Measurements from ENCODE around the gene NAA40. TPM values are rescaled to one million over a fixed set of nuclear protein-coding genes. Genes with fewer than 3 reads are reported as not detected.

NAA40 gene
- total and polyA plus RNA-seq, 2 of the 4 experiments (the other 2 are of a cell fraction): 15.2 to 24.7 TPM

GRCh38 chr11:63952570-63952969 is 13.8 kb downstream of the NAA40 start (continued):
- TF ChIP-seq FOS (IDR thresholded peaks at IDR 0.05; ENCODE audit: low read depth, low read length) (no peak), MAZ (IDR thresholded peaks at IDR 0.05; ENCODE audit: borderline replicate concordance, low read depth, low read length) (no peak)

- H4K5ac ChIP-seq (ENCODE audit: low read depth, low read length): no peak overlapping the region
- H2AK9ac ChIP-seq (replicated peaks; ENCODE audit: low read depth, low read length, poor library complexity): no peak overlapping the region
- H3K9me1 ChIP-seq (ENCODE audit: insufficient read depth, low read length): no peaks in the 10 kb centered on the region; the same call in 1 of the 2 replicates
- no peak overlapping the region for H3K4ac ChIP-seq (ENCODE audit: low read depth, low read length)
- ChIA-PET POLR2A (ENCODE audit: unreplicated experiment) (no interaction called here), CTCF (no interaction called here)
- no peak overlapping the region for H2AFZ ChIP-seq (replicated peaks; ENCODE audit: low read length, poor library complexity)
- no peak overlapping the region for H3K14ac ChIP-seq (replicated peaks; ENCODE audit: low read depth, low read length)
- H2BK20ac ChIP-seq (ENCODE audit: low read depth, low read length): no peak overlapping the region
- no peaks in the 10 kb centered on the region for H4K20me1 ChIP-seq (ENCODE audit: insufficient read depth, low read length)
- H3K56ac ChIP-seq (ENCODE audit: extremely low read depth, insufficient read depth, low read length): no peak overlapping the region
- H3K36me3 ChIP-seq (ENCODE audit: control insufficient read depth, insufficient read depth, low read length): peaks cover 28% of the 10 kb centered on the region
- no peak overlapping the region for H3K27ac ChIP-seq (ENCODE audit: insufficient read depth, low read length)
- no peak overlapping the region for H4K8ac ChIP-seq (ENCODE audit: low read depth in 2 of 2, low read length in 2 of 2)
- WGBS, 2 experiments (ENCODE audit: extremely low coverage in 2 of 2, insufficient read length in 1 of 2): 100% methylated on average over 1 of the region's 5 CpGs; no CpG with 5 or more reads in 1 of the 2 experiments
- no peak overlapping the region for H3K18ac ChIP-seq (ENCODE audit: low read depth, low read length)
- H3K23ac ChIP-seq (ENCODE audit: low read depth, low read length): no peak overlapping the region
- H3K9ac ChIP-seq (ENCODE audit: low read depth, low read length): no peak overlapping the region
- no peaks in the 10 kb centered on the region for H3K27me3 ChIP-seq (ENCODE audit: control insufficient read depth, insufficient read depth, low read length)
- intact Hi-C loops (cut with micrococcal nuclease): no loop called here
- in situ Hi-C loops (cut with MboI; ENCODE audit: low sequenced_read_pairs): no loop called here
- H2BK120ac ChIP-seq (ENCODE audit: low read depth, low read length): no peak overlapping the region
- H2BK5ac ChIP-seq (ENCODE audit: low read depth, low read length, poor library complexity, severe bottlenecking): no peak overlapping the region
- DNase-seq (no peak), ATAC-seq (ENCODE audit: low read depth) (no peak)
- H2AK5ac ChIP-seq (ENCODE audit: low read depth, low read length): no peak overlapping the region
- no peak overlapping the region for H3K4me2 ChIP-seq (ENCODE audit: low read depth, low read length)
- H3K9me3 ChIP-seq (ENCODE audit: control insufficient read depth, insufficient read depth, low read length): no peaks in the 10 kb centered on the region
- no TSS peak for BruUV-seq (replicated peaks)
- no peaks in the 10 kb centered on the region for H3K79me1 ChIP-seq (ENCODE audit: low read depth in 1 of 2, low read length in 2 of 2)
- dilution Hi-C loops (cut with HindIII; ENCODE audit: low sequenced_read_pairs, unreplicated experiment): no loop called here
- no peak overlapping the region for H2BK15ac ChIP-seq (ENCODE audit: low read depth, low read length)
- no peak overlapping the region for H4K91ac ChIP-seq (ENCODE audit: insufficient read depth, low read depth, low read length)
- H3K4me1 ChIP-seq (ENCODE audit: control insufficient read depth, insufficient read depth, low read length): peaks cover 7% of the 10 kb centered on the region; the same call in 1 of the 2 replicates
- H3K4me3 ChIP-seq (ENCODE audit: insufficient read depth, low read depth, low read length): no peak overlapping the region
- TF ChIP-seq MAZ (IDR thresholded peaks at IDR 0.05; ENCODE audit: borderline replicate concordance, low read depth, low read length) (no peak), NFE2L2 (IDR thresholded peaks at IDR 0.05; ENCODE audit: low read depth, low read length) (no peak), FOS (IDR thresholded peaks at IDR 0.05; ENCODE audit: low read depth, low read length) (no peak), MAFK (IDR thresholded peaks at IDR 0.05; ENCODE audit: low read depth, low read length) (no peak), RCOR1 (IDR thresholded peaks at IDR 0.05; ENCODE audit: insufficient replicate concordance, low read length) (no peak), USF2 (IDR thresholded peaks at IDR 0.05; ENCODE audit: low read depth, low read length) (no peak), ELK1 (IDR thresholded peaks at IDR 0.05; ENCODE audit: borderline replicate concordance, low read depth, low read length) (no peak), RFX5 (IDR thresholded peaks at IDR 0.05; ENCODE audit: low read depth, low read length) (no peak), POLR2A (IDR thresholded peaks at IDR 0.05; ENCODE audit: low read depth, low read length) (no peak), CHD1 (IDR thresholded peaks at IDR 0.05; ENCODE audit: low read depth, low read length) (no peak), SMC3 (IDR thresholded peaks at IDR 0.05; ENCODE audit: low read depth, low read length) (no peak), RAD21 (IDR thresholded peaks at IDR 0.05; ENCODE audit: low read length) (no peak), MXI1 (IDR thresholded peaks at IDR 0.05; ENCODE audit: borderline replicate concordance, low read depth, low read length) (no peak), CEBPB (IDR thresholded peaks at IDR 0.05; ENCODE audit: low read depth, low read length) (no peak), BHLHE40 (IDR thresholded peaks at IDR 0.05; ENCODE audit: low read depth, low read length) (no peak)
These were observed 19.2 kb downstream of the NAA40 start for GRCh38 chr11:63958008-63958407.
